HTR-8/SVneo (cell line): ENCODE results near the gene MRPS7.

Experiments used
- DNase-seq: peaks from one replicate; pipeline ENCODE4 v3.0.0; 2011; ENCODE audit warnings: low spot score, mixed read lengths; ENCODE audit not compliant: insufficient read length
- FAIRE-seq: peaks from 2 replicates; lab custom pipeline; 2011; peaks lifted over from hg19 to GRCh38; lab: Jason Lieb, UNC

MRPS7 gene

DNA sequence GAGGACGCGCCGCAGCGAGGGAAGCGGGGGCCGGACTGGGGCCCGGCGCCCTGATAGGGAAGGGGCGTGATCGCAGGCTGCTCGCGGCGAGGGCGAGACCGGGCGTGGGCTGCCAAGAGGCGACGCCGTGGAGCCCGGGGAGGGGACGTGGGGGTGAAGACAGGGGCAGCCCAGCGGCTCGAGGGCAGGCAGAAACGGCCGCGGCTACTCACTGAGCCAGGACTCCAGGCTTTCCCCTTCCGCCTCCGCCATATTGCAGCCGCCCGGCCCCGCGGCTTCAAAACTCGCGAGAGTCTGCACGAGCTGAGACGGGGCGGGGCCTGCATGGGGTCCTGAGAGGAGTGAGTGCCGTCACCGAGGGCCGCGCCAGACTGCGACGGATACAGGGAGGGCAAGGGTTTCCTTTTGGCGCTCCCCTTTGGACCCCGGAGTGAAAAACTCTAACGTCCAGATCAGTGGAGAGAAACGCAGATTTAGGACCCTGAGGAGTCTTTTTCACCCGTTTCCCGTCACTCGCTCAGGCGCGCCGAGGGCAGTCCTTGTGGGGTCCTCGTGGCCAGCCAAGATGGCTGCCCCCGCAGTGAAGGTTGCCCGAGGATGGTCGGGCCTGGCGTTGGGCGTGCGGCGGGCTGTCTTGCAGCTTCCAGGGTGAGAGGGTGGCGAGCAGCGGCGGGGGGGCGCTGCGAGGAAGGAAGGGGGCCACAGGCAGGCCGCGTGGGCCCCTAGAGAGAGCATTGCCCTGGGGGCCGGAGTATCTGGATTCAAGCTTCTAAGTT lies at the start of gene MRPS7, which contains the start of gene GGA3:
TSS of gene MRPS7 (plus strand) at position 544 of the 776 bp plus-strand sequence. CDS start at position 566, 22 bp downstream.
TSS of gene GGA3 (minus strand) at position 271 of the 776 bp plus-strand sequence. CDS start at position 252, 19 bp downstream.
- DNase-seq (peak; percentile 98), FAIRE-seq (peak; percentile 79)

DNA sequence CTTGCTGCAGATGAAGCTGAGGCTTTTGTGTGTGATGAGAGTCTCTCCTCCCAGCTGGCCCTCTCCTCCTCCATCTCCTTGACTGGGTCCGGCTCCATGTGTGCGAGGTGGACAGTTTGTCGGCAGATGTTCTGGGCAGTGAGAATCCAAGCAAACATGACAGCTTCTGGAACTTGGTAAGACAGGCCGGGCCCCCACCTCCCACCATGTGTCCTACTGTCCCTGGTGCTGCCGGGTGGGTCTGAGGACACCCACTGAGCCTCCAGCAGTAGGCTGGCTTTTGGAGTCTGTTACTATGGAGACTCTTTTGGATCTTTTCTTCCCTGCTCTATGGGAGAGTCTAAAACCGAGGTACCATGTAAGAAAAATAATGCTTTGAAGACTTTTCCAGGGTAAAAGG lies 43.5 kb upstream of the MRPS7 start:
- FAIRE-seq: no peak
- no peak for DNase-seq

GRCh38 chr17:75219815-75220214 lies 41.9 kb upstream of the MRPS7 start:
- no peak for DNase-seq
- no peak for FAIRE-seq

GRCh38 chr17:75225016-75225415 lies 36.7 kb upstream of the MRPS7 start:
- DNase-seq: no peak
- FAIRE-seq: no peak

GRCh38 chr17:75227729-75228128 lies 34.0 kb upstream of the MRPS7 start:
- DNase-seq: no peak
- no peak for FAIRE-seq

DNA sequence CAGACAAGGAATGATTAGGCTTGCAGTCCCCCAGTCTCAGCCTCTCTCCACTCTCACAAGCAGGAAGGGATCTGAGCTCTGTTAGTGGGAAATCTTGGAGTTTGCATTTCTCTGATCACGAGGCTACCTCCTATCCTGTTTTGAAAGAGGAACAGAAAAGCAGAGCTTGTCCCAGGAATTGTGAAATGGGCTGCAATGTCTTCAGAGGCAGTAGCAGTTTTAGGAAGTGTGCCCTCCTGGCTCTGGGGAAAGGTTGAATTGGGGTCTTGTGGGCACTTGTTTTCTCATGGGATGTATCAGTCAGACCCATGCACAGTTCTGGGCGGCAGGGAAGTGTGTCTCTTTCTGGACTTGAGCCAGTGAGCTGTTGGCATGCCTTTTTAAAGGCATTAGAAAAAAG lies 33.4 kb upstream of the MRPS7 start:
- no peak for DNase-seq
- no peak for FAIRE-seq

DNA sequence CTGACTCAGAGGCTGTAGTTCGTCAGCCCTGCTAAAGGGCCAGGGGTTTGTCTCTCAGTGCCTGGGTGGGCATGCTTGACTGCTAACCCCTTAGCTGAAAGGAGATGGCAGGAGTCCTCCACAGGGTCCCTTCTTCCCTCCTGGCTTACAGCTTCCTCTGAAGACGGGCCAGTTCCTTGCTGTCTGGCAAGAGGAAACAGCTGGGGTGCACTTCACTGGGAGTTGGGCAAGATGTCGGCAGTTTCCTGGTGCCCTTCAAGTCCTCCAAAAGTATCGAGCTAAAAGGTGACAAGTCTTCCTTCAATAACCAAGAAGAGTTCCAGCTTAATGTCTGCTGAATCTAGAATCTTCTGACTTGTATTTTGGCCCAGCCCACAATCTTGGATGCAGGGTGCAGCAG lies 32.8 kb upstream of the MRPS7 start:
- FAIRE-seq (no peak), DNase-seq (no peak)

GRCh38 chr17:75231071-75231470 lies 30.6 kb upstream of the MRPS7 start:
- FAIRE-seq: no peak

GRCh38 chr17:75231741-75232464 lies 29.8 kb upstream of the MRPS7 start:
- no peak for DNase-seq
- FAIRE-seq: no peak

More at GRCh38 chr17:75231071-75231470, 30.6 kb upstream of the MRPS7 start:
- no peak for DNase-seq

- DNase-seq: no peak
- no peak for FAIRE-seq
These were observed 28.9 kb upstream of the MRPS7 start for GRCh38 chr17:75232786-75233185.

DNA sequence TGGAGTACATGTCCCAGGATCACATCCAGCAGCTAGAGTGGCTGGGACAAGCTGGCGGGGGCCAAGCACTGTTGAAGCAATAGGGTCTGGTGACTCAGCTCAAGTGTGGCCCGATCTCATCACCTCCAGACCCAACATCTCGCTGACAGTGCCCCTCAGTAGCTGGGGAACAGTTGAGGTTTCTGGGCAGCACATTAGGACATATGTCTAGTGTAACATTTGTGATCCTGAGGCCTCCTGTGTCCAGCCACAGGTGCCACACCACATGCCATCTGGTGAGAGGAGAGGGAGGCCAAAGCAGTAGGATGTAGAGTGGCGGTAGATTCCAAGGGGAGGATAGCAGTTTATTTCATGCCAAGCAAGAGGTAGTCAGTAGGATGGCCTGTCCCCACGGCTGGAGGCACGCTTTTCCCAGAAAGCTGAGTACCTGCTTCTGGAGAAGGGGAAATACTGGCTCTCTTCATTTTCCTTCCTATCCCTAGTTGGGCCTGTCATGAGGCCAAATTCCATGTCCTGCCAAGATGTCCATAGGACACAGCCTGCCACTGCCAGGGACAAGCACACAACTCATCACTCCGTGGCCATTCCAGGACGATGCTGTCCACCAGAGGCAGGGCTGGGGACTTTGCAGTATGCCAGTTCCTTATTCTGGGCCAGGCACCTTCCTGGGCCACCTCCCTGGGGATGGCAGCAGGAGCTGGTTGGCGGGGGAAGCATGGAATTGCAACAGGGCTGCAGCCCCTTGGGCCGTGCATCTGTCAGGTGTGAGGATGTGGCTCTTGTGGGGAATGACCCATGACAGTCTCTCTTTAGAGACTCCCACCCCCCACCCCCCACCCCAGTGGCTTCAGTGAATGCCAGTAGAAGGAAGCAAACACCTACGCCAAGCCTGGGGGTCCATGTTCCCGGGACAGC lies 24.3 kb upstream of the MRPS7 start:
- FAIRE-seq (no peak), DNase-seq (no peak)

DNA sequence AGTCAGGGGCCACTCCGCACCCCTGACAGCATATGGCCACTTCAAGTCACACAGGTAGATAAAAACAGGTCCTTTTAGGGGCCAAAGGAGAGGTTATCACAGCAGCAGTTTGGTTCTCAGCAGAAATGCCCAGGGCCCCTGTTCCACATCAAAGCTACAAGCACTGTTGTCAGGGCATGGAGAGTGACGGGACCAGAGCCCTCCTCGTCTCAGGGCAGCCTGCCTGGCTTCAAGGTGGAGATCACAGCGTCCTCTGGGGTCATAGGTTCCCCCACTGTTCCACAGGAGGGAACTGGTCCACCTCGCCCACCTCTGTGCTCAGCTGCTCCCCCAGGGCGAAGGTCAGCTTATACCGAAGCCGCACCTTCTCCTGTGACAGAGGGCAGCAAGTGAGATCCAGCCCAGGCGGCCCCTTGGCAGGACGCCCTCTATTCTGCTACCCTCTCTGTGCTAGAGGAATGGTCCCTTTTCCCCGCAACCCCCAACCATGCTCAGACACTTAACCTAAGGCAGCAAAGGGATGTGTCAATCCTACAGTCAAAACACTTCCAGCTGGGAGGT lies 23.6 kb upstream of the MRPS7 start:
- no peak for FAIRE-seq

GRCh38 chr17:75238684-75239191 lies 22.9 kb upstream of the MRPS7 start:
- peak; percentile 77 for FAIRE-seq
- DNase-seq: peak; percentile 90

More for the DNA sequence above, 23.6 kb upstream of the MRPS7 start:
- no peak for DNase-seq

DNA sequence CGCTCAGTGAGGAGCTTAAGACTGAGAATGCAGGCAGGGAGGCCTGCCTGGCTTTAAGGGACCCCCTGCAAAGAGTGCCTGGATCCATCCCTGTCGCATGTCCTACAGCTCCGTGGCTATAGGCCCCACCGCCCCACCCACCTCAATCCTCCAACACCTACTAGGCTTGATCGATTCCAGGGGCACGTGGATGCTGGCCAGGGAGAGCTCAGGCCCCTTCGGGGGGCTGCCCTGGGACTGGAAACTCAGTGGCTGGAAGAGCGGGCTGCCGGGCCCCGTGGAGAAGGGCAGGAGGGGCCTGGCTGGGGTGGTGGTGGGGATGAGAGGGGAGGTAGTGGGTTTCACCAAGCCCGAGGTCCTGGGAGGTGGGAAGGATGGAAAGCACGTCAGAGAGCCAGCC lies 22.5 kb upstream of the MRPS7 start:
- FAIRE-seq (no peak), DNase-seq (no peak)

DNA sequence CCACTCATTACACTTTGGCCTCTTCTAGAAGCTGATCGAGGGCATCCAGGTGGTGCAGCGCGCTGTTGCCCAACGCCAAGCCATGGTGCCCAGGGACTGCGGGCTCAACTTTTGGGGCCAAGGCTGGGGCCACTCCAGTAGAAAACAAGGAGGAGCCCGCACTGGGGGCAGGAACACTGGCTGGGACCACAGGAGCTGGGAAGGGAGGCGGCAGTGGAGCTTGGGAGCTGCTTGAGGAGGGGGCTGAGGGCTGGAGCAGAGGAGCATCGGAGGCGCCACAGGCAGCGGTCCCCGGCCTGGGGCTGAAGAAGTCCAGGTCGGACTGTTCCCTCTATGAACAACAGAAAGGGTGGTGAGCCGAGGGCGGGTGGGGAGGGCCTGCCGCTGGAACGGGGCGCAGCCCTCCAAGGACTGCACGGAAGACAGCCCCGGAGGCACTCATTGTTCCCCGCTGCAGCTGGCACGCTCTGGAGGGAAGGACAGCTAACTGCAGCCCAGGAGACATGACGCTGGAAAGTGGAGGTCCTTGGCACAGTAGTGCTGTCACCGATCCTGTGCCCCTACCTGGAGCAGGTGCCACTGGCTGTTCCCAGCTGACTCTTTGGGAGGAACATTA lies 21.8 kb upstream of the MRPS7 start:
- DNase-seq (no peak), FAIRE-seq (no peak)

DNA sequence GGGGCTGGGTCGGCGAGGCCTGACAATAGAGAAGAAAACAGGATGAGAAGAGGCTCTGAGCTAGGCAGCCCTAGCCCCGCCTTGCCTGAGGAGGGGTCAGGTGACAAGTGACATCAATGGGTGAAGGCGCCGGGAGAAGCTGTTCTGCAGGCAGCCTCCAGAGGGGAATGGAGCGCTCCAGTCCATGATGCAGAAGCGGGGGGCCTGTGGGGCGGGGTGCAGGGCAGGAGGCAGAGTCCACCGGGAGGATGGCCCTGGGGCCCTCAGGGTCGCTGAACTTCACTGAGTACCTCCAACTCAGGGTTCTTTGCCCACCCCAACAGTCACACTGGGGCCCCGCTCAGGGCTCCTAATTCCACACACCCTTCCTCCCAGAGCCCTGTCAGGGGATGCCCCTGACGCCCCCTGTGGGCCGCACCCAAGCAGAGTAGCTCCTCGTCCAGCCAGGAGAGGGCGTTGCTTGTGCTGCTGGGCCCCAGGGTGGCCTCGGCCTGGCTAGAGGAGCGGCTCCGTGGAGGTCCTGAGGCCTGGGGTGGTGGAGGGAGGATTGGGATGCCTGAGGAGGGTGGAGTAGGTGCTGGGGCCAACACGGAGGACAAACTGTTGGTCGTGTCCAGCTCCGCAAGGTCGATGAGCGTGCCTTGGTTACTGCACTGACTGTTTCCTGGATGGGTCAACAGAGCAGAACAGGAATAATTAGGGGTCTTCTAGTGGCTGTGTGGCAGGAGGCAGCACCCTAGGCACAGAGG lies 21.1 kb upstream of the MRPS7 start:
- no peak for FAIRE-seq
- DNase-seq: peak; percentile 41

GRCh38 chr17:75241143-75241430 lies 20.6 kb upstream of the MRPS7 start:
- DNase-seq (no peak), FAIRE-seq (no peak)

- no peak for FAIRE-seq
- DNase-seq: no peak
These were observed 20.2 kb upstream of the MRPS7 start for GRCh38 chr17:75241502-75241901.

- FAIRE-seq (peak; percentile 65), DNase-seq (no peak)
These were observed 19.7 kb upstream of the MRPS7 start for GRCh38 chr17:75241996-75242460.
